ENCODE data around the gene PLA2G6.
"Not testable (repeated sequence)": the region's sequence is repeated elsewhere in the genome, so short reads cannot be mapped to it uniquely, and the experiment has no call there.

PLA2G6 gene

GRCh38 chr22:38081941-38082828, 99.4 kb downstream of the PLA2G6 start:
- no peak for DNase-seq

DNA sequence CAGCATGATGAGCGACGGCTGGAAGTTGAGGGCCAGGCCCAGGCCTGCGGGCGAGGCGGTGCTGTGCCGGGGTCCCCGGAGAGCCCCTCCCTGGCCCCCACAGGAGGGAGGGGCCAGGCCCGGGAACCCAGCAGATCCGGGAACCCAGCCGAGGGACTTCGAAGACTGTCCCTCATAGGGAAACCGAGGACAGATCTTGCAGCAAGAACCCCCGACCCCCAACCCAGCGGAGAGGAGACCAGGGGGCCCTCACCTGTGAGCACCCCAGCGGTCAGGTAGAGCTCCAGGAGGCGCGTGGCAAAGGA, 100.0 kb downstream of the PLA2G6 start:
- DNase-seq: no peak

DNA sequence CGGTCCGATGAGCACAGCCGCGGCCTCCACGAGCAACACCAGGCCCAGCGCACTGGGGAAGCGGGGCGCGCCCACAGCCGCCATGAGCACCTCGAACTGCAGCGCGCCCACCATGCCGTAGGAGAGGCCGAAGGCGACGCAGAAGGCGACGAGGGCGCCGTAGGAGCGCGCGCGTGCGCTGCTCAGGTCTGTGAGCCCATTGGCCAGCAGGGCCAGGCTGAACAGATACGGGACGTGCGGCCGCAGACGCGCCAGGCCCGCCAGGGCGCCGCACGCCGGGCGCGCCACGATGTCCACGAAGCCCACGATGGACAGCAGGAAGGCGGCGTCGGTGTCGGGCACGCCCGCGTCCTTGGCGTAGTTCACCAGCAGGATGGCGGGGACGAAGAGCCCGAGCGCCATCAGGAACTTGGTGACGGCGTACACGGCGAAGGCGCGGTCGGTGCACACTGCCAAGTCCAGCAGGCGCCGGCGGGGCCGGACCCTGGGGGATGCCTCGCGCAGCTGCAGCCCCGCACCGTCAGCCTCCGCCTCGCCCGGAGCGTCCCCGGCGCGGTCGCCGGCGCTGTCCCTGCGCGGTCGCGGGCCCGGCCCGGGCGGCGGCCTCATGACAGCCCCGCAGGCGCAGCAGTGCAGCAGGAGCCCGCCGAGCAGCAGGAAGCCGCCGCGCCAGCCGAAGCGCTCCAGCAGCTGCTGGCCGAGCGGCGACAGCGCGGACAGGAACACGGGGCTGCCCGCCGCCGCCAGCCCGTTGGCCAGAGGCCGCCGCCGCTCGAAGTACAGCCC, 100.6 kb downstream of the PLA2G6 start:
- DNase-seq: peak; percentile 48

- no peak for DNase-seq
These were observed 101.2 kb downstream of the PLA2G6 start for GRCh38 chr22:38080474-38080849.

GRCh38 chr22:38079804-38080203, 101.8 kb downstream of the PLA2G6 start:
- no peak for DNase-seq

DNA sequence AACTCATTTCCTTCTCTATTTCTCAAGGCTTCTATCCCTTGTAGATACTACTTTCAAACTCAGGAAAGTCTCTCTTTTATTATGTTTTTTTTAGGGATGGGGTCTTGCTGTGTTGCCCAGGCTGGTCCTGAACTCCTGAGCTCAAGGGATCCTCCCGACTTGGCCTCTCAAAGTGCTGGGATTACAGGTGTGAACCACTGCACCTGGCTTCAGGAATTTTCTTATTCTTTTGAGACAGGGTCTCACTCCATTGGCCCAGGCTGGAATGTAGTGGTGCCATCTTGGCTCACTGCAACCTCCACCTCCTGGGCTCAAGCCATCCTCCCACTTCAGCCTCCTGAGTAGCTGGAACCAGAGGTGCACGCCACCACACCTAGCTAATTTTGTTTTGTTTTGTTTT, 102.4 kb downstream of the PLA2G6 start:
- DNase-seq: not testable (repeated sequence)

GRCh38 chr22:38078046-38078840, 103.4 kb downstream of the PLA2G6 start:
- no peak for DNase-seq

- no peak for DNase-seq
These were observed 104.0 kb downstream of the PLA2G6 start for GRCh38 chr22:38077595-38077994.

- no peak for DNase-seq
These were observed 104.5 kb downstream of the PLA2G6 start for GRCh38 chr22:38077096-38077495.

- no peak for DNase-seq
These were observed 105.7 kb downstream of the PLA2G6 start for GRCh38 chr22:38075961-38076360.

GRCh38 chr22:38075105-38075825, 106.4 kb downstream of the PLA2G6 start:
- DNase-seq: no peak

- no peak for DNase-seq
These were observed 107.2 kb downstream of the PLA2G6 start for GRCh38 chr22:38074181-38075104.

DNA sequence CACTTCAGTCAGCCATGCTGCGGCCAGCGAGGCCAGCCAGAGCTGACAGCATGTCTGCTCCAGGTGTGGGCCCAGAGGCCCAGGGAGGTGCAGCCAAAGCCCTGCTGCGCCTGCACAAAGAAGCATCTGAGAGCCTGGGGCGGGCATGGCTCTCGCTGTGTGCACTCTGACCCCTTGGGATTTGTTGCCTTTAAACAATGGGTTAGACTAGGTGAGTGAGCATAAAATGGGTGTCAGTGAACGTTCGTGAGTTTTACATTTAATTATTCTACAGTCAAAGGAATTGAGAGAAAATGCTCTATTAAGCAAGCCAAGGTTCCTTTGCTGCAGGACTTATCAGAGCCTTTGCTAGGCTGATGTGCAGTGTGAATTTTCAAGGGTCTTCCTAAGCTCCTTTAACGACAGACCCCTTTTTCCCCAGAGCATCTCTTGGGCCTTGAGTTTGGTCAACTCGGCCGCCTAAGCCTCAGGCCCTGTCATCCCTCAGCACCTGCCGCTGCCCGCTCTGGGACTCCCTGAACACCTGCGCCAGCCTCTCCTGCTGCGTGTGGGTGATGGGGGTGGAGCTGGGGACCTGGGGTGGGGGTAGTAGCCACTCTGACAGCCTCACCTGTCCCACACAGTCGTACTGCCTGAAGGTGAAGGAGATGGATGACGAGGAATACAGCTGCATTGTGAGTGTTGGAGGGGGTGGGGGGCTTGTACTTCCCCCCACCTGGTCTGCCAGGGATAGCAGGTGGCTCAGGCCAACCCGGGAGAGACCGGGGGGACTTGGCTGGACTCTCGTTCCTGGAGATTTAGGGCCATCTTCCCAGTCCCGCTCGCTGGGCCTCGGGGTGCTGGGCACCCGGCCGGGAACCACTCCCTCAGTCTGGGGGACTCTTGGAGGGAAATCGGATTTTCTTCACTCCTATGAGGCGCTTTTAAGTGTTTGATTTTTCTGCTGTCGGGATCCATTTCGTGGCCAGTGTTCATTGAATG, 108.2 kb downstream of the PLA2G6 start:
- DNase-seq: no peak

GRCh38 chr22:38072322-38073149, 109.1 kb downstream of the PLA2G6 start:
- no peak for DNase-seq

DNA sequence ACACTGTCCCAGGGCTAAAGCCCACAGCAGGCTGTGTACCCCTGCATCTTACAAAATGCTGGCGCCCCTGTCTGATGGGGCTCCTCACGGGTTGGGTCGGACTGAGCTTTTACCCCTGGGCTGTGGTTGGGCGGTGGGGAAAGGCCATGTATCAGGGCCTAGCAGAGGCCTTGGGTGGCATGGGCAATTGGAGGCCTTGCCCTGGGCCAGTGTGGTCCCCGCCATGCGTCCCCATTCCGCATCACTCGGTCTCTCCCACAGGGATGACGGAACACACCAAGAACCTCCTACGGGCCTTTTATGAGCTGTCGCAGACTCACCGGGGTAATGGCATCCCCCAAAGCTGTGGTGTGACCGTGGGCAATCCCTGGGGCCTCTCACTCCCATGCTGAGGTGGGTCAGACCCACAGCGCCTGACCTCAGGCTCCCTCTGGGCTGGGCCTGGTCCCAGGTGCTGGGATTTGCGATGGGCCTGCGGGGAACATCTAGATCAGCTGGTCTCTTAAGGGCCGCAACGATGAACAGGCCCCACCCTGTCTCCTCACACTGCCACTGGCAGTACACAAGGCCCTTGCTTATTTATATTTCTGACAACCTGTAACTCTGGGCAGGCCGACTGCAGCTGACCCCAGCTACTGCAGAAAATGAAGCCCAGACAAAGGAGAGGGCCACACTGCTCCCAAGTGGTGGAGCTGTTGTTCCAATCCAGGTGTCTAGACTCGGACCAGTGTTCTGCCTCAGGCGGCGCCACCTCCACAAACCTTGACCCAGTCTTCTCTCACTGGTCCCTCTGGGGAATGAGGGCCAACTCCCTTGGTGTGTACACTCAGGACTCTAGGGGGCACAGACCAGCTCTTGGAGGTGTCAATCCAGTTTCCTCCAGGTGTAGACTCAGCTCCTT, 110.0 kb downstream of the PLA2G6 start:
- no peak for DNase-seq

DNA sequence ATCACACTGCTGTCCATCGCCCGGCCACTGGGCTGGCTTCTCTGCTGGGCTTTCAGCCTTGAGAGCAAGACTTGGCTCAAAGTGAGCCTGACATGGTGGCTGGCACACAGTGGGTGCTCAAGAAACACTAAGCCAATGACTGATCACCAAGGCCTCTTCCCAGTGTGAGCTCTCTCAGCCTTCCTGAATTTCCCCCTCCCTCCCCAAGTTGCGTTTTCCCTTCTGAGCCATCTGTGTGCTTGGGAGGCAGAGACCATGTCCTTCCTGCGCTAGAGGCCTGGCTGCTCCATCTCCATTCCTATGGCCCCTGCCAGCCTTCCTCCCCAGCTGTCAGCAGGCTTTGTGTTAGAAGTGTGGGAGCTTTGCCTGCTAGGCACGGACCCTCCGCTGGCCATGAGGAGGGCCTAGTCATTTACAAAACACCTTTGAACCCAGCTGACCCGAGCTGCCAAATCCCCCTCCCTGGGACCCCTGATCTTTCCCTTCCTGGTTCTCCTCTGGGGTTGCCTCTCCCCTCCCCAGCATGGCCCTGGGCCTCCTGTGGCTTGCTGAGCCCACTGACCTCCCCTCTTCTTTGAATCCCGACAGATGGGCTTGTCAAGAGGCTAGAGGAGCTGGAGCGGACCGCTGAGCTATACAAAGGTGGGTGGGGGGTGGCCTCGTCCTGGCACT, 111.2 kb downstream of the PLA2G6 start:
- DNase-seq: no peak

DNA sequence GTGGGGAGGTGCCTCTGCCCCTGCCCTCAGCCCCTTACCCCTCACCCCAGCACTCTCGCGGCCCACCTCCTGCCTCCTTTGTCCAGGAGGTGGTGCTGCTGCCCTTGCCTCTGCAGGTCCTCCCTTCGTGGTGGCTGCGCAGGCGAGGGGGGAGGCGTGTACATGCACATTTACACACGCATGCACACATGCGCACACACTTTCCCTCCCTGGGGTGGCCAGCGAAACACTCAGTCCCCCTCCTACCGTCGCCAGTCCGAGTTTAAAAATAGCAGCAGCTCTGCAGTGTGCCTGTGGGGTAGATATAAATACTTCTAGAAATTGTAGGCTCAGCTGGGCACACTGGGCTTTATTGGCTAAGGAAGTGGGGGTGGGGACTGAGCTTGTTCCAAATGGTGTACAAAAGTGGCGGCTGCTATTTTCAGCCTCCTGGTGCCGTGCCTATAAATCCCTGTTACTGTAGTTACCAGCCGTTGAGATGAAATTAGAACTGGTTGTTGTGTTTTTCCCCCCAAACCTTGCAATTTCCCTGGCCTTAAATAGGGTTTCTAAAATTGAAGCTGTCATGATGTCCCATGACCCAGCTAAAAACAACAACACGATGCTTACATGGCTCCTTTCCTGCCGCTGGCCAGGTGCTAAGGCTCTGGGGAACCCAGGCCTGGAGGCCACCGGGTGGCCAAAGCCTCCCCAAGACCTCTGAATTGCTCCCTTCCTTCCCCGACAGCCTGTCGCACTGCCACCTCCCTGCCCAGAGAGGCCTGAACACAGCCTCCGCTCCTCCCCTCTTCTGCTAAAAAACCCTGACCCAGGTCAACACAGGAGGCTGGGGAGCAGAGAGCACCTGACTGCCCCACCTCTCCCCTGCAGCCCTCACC, 112.0 kb downstream of the PLA2G6 start:
- DNase-seq: no peak

All from NCI-H146 (cell line).